Esophagus squamous epithelium (tissue), 5 donors: ENCODE measurements around the gene ACAP3. TPM values are rescaled to one million over a fixed set of nuclear protein-coding genes. Genes with fewer than 3 reads are reported as not detected.

Experiments
- DNase-seq: peaks from one replicate; lab custom pipeline; 2025; lab: John Stamatoyannopoulos, UW
- H3K27ac ChIP-seq, 4 donors: fragments of 200-600 bp; sonication (generic); one replicate each; pipeline ENCODE4 v1.5.1; 2016 to 2019; ENCODE audit warnings: mild to moderate bottlenecking in 1 of 4
- H3K27me3 ChIP-seq, 4 donors: fragments of 200-600 bp; sonication (generic); 1 replicate in 3 of 4; 2 replicates in 1 of 4; pipeline versions ENCODE4 v1.5.1 to v1.6.0; 2017 to 2021; ENCODE audit warnings: antibody characterized with exemption in 1 of 4
- H3K36me3 ChIP-seq, 3 donors: fragments of 200-600 bp; sonication (generic); one replicate each; pipeline ENCODE4 v1.5.1; 2016 to 2019
- H3K4me1 ChIP-seq, 3 donors: fragments of 200-600 bp; sonication (generic); one replicate each; pipeline ENCODE4 v1.5.1; 2017 to 2019
- H3K4me3 ChIP-seq, 4 donors: fragments of 200-600 bp; sonication (generic); 1 replicate in 3 of 4; 2 replicates in 1 of 4; pipeline ENCODE4 v1.5.1; 2016 to 2019; ENCODE audit warnings: mild to moderate bottlenecking in 2 of 4, moderate library complexity in 1 of 4
- H3K9me3 ChIP-seq, 3 donors: fragments of 200-600 bp; sonication (generic); one replicate each; pipeline ENCODE4 v1.5.1; 2016 to 2019
- POLR2A ChIP-seq, 4 donors: fragments of 450-650 bp; IDR thresholded peaks; one replicate each; pipeline ENCODE4 v1.6.1; 2017; ENCODE audit warnings: antibody characterized with exemption in 4 of 4, mild to moderate bottlenecking in 4 of 4, moderate library complexity in 3 of 4
- WGBS, 2 donors: methylation state at CpG; one replicate each; pipeline ENCODE4 v1.1.5; 2018; 5-methylcytosine and 5-hydroxymethylcytosine counted together
- intact Hi-C: fragments of 100-400 bp; cut with DNase I; formaldehyde crosslinking; loops from one replicate; pipeline ENCODE4 v1.15.0; 2022
- total RNA-seq, 4 donors: library from RNA; depleted of rRNA; stranded (reverse); fragments of >200 nt; gene quantifications; one replicate each; pipeline ENCODE4 v1.1.0, GENCODE V29; 2016
- TF ChIP-seq, protein P1 (sequence below), 6 experiments: fragments of 450-650 bp in 4 of 6; fragments of 200-600 bp in 2 of 6; sonication (generic) in 2 of 6; IDR thresholded peaks; one replicate each; pipeline ENCODE4 v1.5.1; 2016 to 2019; ENCODE audit warnings: antibody characterized with exemption in 6 of 6, mild to moderate bottlenecking in 4 of 6, moderate library complexity in 4 of 6
- donor health status: DM: yes; HTN: yes; CAD: no.

Gene ACAP3
- total RNA-seq, 4 donors from 2014 or later: 36.4 to 66.7 (median 56.9) TPM

DNA sequence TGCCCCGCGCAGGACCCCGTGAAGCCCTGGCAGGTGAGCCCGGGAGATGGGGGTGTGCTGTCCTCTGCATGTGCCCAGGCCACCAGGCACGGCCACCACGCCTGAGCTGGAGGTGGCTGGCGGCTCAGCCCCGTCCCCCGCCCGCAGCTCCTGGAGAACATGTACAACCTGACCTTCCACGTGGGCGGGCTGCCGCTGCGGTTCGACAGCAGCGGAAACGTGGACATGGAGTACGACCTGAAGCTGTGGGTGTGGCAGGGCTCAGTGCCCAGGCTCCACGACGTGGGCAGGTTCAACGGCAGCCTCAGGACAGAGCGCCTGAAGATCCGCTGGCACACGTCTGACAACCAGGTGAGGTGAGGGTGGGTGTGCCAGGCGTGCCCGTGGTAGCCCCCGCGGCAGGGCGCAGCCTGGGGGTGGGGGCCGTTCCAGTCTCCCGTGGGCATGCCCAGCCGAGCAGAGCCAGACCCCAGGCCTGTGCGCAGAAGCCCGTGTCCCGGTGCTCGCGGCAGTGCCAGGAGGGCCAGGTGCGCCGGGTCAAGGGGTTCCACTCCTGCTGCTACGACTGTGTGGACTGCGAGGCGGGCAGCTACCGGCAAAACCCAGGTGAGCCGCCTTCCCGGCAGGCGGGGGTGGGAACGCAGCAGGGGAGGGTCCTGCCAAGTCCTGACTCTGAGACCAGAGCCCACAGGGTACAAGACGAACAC lies 25.2 kb upstream of the ACAP3 start:
- H3K27ac ChIP-seq: peak overlapping the region in 3 of 4 donors; percentile 23 to 53 (median 51)
- H3K9me3 ChIP-seq: no peaks in the 10 kb centered on the region
- no peak for DNase-seq
- WGBS, 2 donors: 31% methylated on average over 8 of the region's 48 CpGs; no CpG with 5 or more reads in 1 of the 2 donors
- H3K27me3 ChIP-seq: peaks cover 0 to 9% (median 0%) of the 10 kb centered on the region in 4 donors
- peaks cover 12 to 40% (median 27%) of the 10 kb centered on the region in 3 donors for H3K36me3 ChIP-seq
- peak overlapping the region in 3 of 4 donors; percentile 18 to 23 (median 18) for H3K4me3 ChIP-seq
- TF ChIP-seq POLR2A (IDR thresholded peaks at IDR 0.05): no peak
- TF ChIP-seq, protein P1, sequence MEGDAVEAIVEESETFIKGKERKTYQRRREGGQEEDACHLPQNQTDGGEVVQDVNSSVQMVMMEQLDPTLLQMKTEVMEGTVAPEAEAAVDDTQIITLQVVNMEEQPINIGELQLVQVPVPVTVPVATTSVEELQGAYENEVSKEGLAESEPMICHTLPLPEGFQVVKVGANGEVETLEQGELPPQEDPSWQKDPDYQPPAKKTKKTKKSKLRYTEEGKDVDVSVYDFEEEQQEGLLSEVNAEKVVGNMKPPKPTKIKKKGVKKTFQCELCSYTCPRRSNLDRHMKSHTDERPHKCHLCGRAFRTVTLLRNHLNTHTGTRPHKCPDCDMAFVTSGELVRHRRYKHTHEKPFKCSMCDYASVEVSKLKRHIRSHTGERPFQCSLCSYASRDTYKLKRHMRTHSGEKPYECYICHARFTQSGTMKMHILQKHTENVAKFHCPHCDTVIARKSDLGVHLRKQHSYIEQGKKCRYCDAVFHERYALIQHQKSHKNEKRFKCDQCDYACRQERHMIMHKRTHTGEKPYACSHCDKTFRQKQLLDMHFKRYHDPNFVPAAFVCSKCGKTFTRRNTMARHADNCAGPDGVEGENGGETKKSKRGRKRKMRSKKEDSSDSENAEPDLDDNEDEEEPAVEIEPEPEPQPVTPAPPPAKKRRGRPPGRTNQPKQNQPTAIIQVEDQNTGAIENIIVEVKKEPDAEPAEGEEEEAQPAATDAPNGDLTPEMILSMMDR (IDR thresholded peaks at IDR 0.05): no peak
- intact Hi-C loops: no loop called here
- peaks cover 31 to 54% (median 33%) of the 10 kb centered on the region in 3 donors for H3K4me1 ChIP-seq

DNA sequence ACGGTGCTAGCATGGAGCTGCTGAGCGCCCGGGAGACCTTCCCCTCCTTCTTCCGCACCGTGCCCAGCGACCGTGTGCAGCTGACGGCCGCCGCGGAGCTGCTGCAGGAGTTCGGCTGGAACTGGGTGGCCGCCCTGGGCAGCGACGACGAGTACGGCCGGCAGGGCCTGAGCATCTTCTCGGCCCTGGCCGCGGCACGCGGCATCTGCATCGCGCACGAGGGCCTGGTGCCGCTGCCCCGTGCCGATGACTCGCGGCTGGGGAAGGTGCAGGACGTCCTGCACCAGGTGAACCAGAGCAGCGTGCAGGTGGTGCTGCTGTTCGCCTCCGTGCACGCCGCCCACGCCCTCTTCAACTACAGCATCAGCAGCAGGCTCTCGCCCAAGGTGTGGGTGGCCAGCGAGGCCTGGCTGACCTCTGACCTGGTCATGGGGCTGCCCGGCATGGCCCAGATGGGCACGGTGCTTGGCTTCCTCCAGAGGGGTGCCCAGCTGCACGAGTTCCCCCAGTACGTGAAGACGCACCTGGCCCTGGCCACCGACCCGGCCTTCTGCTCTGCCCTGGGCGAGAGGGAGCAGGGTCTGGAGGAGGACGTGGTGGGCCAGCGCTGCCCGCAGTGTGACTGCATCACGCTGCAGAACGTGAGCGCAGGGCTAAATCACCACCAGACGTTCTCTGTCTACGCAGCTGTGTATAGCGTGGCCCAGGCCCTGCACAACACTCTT lies 24.5 kb upstream of the ACAP3 start:
- Histone ChIP-seq H3K27me3 (peaks cover 0 to 9% (median 0%) of the 10 kb centered on the region in 4 donors), H3K36me3 (peaks cover 18 to 40% (median 28%) of the 10 kb centered on the region in 3 donors), H3K4me1 (peaks cover 31 to 53% (median 33%) of the 10 kb centered on the region in 3 donors), H3K9me3 (no peaks in the 10 kb centered on the region), H3K4me3 (no peak overlapping the region), H3K27ac (peak overlapping the region in 1 of 4 donors; percentile 51)
- no peak for DNase-seq
- intact Hi-C loops: no loop called here
- TF ChIP-seq, protein P1 (IDR thresholded peaks at IDR 0.05): no peak
- TF ChIP-seq POLR2A (IDR thresholded peaks at IDR 0.05): no peak
- 18% methylated on average over 3 of the region's 57 CpGs; no CpG with 5 or more reads in 1 of the 2 donors for WGBS, 2 donors

DNA sequence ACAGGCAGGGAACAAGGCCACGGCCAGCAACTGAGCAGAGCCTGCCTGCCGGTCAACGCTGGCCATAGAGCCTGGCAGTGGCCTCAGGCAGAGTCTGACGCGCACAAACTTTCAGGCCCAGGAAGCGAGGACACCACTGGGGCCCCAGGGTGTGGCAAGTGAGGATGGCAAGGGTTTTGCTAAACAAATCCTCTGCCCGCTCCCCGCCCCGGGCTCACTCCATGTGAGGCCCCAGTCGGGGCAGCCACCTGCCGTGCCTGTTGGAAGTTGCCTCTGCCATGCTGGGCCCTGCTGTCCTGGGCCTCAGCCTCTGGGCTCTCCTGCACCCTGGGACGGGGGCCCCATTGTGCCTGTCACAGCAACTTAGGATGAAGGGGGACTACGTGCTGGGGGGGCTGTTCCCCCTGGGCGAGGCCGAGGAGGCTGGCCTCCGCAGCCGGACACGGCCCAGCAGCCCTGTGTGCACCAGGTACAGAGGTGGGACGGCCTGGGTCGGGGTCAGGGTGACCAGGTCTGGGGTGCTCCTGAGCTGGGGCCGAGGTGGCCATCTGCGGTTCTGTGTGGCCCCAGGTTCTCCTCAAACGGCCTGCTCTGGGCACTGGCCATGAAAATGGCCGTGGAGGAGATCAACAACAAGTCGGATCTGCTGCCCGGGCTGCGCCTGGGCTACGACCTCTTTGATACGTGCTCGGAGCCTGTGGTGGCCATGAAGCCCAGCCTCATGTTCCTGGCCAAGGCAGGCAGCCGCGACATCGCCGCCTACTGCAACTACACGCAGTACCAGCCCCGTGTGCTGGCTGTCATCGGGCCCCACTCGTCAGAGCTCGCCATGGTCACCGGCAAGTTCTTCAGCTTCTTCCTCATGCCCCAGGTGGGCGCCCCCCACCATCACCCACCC lies 23.6 kb upstream of the ACAP3 start, which contains the start of gene TAS1R3:
Gene TAS1R3 (plus strand): TSS at position 213 of the 898 bp plus-strand sequence. CDS start 66 bp downstream, at position 279.
- peak within 1 kb of the TSS in 1 of 4 donors; percentile 0 for H3K4me3 ChIP-seq
- no peaks in the 10 kb centered on the region for H3K9me3 ChIP-seq
- DNase-seq: no peak
- peaks cover 33 to 62% (median 37%) of the 10 kb centered on the region in 3 donors for H3K4me1 ChIP-seq
- peak within 1 kb of the TSS in 2 of 4 donors; percentile 37 to 44 for H3K27ac ChIP-seq
- intact Hi-C loops: no loop called here
- TF ChIP-seq POLR2A (IDR thresholded peaks at IDR 0.05): peak in 1 of 4 donors; percentile 29
- TF ChIP-seq, protein P1 (IDR thresholded peaks at IDR 0.05): peak in 1 of 6 experiments; percentile 5
- peaks cover 13 to 40% (median 22%) of the 10 kb centered on the region in 3 donors for H3K36me3 ChIP-seq
- WGBS, 2 donors: 60 to 61% methylated on average over 4 to 7 of the region's 41 CpGs
- peaks cover 0 to 9% (median 0%) of the 10 kb centered on the region in 4 donors for H3K27me3 ChIP-seq

DNA sequence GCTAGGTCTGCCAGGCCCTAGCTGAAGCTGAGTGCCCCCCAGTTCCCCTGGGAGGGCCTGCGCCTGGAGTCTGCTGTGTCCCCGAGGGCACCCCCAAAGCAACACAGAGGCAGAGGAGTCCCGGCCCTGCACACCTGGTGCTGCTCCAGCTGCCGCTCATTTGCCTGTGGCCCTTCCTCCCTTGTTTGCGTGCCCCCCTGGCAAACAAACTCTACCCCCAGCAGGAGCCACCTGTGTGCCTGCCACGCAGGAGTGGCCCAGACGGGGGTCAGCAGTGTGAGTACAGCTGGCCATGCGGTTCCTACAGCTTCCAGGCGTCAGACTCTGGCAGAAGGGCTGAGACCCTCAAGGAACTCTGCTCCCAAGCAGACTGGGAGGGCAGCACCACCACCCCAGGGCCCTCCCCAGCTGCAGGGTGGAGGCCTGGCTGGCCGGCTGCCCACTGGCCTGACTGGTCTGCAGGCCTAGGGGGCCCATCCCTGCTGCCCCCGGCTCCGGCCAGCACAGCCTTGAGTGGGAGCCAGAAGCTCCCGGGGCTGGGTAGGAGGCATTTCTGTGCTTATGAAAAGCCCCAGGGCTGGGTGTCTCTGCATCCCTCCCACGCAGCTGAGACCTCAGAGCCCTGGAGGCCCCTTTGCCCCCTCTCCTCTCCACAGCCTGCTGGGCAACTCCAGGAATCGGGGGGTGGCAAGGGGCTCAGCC lies 22.8 kb upstream of the ACAP3 start:
- peak overlapping the region in 2 of 4 donors; percentile 37 to 44 for H3K27ac ChIP-seq
- peak overlapping the region in 1 of 4 donors; percentile 0 for H3K4me3 ChIP-seq
- no peak for DNase-seq
- intact Hi-C loops: no loop called here
- H3K9me3 ChIP-seq: no peaks in the 10 kb centered on the region
- 47% methylated on average over 5 of the region's 15 CpGs; no CpG with 5 or more reads in 1 of the 2 donors for WGBS, 2 donors
- peaks cover 0 to 9% (median 0%) of the 10 kb centered on the region in 4 donors for H3K27me3 ChIP-seq
- peaks cover 13 to 35% (median 16%) of the 10 kb centered on the region in 3 donors for H3K36me3 ChIP-seq
- TF ChIP-seq, protein P1 (IDR thresholded peaks at IDR 0.05): no peak
- no peak for TF ChIP-seq POLR2A (IDR thresholded peaks at IDR 0.05)
- peaks cover 39 to 70% (median 45%) of the 10 kb centered on the region in 3 donors for H3K4me1 ChIP-seq
